Mammary epithelial cell (primary cell): Measurements from ENCODE around the gene ST3GAL6.

Source experiments
- CTCF ChIP-seq, 2 donors: IDR thresholded peaks in 1 of 2; conservative IDR thresholded peaks in 1 of 2; 2 replicates each; pipeline ENCODE4 v1.5.1; 2011 to 2012; ENCODE audit warnings: inconsistent platforms in 2 of 2, low read length in 2 of 2, mild to moderate bottlenecking in 2 of 2, control low read depth in 1 of 2, low read depth in 1 of 2; ENCODE audit not compliant: insufficient read depth in 1 of 2; ENCODE audit errors: extremely low read depth in 1 of 2
- EZH2 ChIP-seq: IDR thresholded peaks from 2 replicates; pipeline ENCODE4 v1.6.1; 2012; ENCODE audit warnings: low read length, inconsistent platforms, borderline replicate concordance

GRCh38 chr3:98827221-98827920 lies 64.2 kb downstream of the ST3GAL6 start:
- TF ChIP-seq CTCF (conservative IDR thresholded peaks at IDR 0.05 in 1 of 2, IDR thresholded peaks at IDR 0.05 in 1 of 2; ENCODE audit: extremely low read depth in 1 of 2, insufficient read depth in 1 of 2, low read depth in 1 of 2, low read length in 2 of 2), result no peak
- no peak for TF ChIP-seq EZH2
